HG03571 (cell line): ENCODE data around the gene GADD45G.

ENCODE experiments used
- ATAC-seq: cut with Tn5 transposase; IDR thresholded peaks from one replicate; pipeline ENCODE4 v1.9.1; 2021; ENCODE audit not compliant: unreplicated experiment

The GADD45G gene

DNA sequence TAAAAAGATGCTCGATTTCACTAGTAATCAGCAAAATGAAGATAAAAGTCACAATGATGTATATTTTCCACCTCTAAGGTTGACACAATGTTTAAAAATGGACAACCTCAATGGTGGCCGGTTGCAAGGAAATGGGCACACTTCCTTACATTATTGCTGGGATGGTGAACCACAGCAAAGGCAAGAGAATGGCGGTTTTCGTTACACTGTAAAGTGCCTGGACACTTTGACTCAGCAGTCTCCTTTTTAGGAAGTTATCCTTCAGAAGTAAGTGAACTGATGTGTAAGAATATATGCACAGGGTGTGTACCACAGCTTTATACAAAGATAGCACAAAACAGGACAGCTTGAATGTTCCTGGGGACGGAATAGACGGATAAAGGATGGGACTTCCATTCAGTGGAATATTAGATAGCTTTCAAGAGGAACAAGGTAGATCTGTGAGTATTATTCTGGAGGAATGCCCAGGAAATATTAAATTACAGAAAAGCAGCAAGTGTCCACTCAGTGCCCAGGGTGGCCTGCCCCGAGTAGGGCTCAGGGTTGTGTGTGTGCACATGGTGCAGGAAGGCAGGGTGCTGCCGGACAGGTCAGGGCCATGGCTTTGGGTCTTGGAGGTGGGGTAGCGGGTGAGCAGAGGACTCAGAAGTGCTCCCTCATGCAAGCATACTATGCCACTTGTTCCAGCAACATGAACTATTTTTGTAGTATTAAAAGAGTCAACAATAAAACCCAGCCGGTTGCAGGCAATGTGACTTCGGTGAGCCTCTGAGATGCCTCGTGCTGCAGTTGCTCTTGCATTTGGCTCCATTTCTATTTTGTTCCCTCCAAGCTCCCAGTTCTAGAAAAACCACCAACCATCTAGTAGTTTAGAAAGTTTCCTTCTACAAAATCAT lies 24.5 kb downstream of the GADD45G start:
- no peak for ATAC-seq

GRCh38 chr9:89630508-89630907 lies 25.7 kb downstream of the GADD45G start:
- ATAC-seq, result no peak

DNA sequence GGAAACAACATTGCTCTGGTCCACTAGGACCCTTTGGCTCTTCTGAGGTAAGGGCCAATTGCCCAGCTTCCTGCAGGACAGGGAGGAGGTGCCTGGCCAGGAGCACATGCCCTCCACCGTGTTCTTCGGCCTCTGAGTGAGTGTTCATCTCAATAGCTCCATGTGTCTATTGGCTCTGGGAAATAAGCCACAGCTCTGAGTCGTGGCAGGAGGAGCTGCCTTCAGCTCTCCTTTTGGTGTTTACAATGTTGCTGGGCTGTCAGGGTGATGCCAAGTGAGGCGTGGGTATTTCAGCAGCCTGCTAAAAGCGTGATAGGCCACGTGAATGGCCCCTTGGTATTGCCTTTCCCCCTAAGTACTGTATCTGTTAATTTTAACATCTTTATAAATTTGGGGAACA lies 26.6 kb downstream of the GADD45G start:
- ATAC-seq, result no peak

GRCh38 chr9:89632192-89632733 lies 27.5 kb downstream of the GADD45G start:
- no peak for ATAC-seq

DNA sequence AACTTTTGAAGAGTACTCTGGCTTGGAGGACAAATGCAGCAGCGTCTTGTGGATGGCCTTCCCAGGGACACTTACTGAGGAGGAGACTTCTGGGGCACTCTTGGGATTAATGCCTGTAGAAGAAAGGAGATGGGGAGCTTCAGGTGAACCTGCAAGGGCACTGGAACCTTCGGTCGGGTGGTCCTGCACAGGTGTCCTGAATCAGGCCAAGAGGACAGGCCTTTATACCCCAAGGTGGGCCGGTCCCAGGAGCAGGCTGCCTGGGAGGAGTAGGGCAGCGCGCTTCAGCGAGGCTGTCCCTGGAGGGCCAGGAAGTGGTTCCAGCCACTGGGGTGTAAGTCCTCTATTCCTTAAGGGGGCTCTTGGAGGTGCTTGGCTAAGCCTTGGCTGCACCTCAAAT lies 27.9 kb downstream of the GADD45G start:
- ATAC-seq, result no peak

DNA sequence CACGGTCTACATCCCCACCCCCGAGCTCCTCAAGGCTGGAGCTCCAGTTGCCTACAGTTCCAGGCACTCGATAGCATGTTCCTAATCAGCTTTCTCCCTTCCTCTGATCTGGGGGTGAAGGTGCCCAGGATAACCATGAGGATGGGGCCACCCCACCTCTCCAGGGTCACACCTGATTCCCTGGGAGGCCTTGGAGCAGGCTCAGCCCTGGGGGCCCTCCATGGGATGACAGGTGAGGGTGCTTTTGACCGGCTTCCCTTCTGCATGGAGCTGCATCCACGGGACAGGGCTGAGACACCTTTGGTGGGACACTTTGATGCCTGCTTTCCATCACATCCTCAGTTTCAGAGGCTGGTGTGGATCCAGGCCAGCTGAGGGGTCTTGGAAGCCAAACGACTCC lies 28.6 kb downstream of the GADD45G start:
- no peak for ATAC-seq

GRCh38 chr9:89633920-89634319 lies 29.1 kb downstream of the GADD45G start:
- ATAC-seq, result no peak

GRCh38 chr9:89634995-89635742 lies 30.4 kb downstream of the GADD45G start:
- ATAC-seq, result no peak

DNA sequence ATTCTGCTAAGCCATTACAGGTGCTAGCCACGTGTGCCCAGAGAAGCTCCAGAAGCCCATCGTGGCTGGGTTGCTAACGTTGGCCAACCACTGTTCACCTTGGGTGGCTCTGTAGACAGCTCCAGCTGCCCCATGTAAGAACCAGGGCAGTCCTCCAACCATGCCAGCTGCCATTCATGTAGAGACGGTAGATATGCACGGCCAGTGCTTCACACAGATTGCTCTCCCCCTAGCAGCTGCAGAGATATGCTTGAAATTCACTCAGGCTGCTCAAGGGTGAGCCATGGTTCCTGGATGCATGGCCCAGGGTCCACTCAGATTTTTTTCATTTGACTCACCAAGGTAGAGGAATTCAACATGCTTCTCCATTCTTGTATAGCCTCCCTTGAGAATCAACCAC lies 31.0 kb downstream of the GADD45G start:
- ATAC-seq, result no peak

GRCh38 chr9:89637787-89638186 lies 33.0 kb downstream of the GADD45G start:
- no peak for ATAC-seq

GRCh38 chr9:89638359-89638758 lies 33.5 kb downstream of the GADD45G start:
- ATAC-seq, result no peak

DNA sequence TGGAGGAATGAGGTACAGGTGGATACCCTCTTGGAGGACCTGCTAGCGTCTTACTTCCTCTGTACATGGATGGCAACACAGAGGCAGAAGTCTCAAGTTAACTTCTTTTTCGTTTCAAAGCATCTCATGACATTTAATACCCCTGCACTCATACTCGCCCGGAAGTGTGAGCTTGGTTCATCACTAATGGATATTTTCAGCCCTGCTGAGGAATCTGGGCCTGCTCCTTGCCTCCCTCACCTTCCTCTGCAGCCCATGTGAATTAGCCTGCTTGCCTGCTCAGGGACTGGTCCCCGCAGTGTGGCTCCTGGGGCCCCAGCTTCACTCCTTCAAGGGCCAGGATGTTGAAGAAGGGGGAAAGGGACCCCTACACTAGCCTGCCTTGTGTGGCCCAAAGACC lies 34.1 kb downstream of the GADD45G start:
- ATAC-seq, result no peak

- ATAC-seq, result no peak
These were observed 34.6 kb downstream of the GADD45G start for GRCh38 chr9:89639367-89639795.

- no peak for ATAC-seq
These were observed 35.1 kb downstream of the GADD45G start for GRCh38 chr9:89639961-89640360.

DNA sequence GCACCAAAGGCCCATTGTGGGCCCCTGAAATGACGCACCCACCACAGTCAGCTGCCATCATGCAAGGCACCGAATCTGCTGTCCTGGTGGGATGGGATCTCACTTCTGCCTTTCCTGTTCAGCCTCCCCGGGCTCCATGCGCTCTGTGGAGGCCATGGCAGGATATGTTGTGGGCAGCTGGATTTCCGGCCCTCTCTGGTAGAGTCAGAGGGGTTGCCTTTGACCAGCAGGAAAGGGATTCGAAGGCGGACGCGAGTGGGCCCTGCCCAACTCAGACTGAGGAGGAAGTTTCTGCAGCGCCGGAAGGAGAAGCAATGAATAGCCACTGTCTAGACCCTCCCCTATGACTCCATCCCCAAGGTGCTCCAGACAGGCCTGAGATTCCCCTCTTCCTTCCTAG lies 35.5 kb downstream of the GADD45G start:
- ATAC-seq, result no peak

GRCh38 chr9:89640801-89641200 lies 36.0 kb downstream of the GADD45G start:
- ATAC-seq, result no peak

GRCh38 chr9:89641980-89642379 lies 37.2 kb downstream of the GADD45G start:
- no peak for ATAC-seq

GRCh38 chr9:89642789-89643188 lies 38.0 kb downstream of the GADD45G start:
- no peak for ATAC-seq

- no peak for ATAC-seq
These were observed 41.6 kb downstream of the GADD45G start for GRCh38 chr9:89646189-89646939.

- no peak for ATAC-seq
These were observed 42.7 kb downstream of the GADD45G start for GRCh38 chr9:89647366-89648128.
